GM21381 (cell line): ENCODE measurements around the gene NRTN.

Source experiments
- ATAC-seq: cut with Tn5 transposase; IDR thresholded peaks from one replicate; pipeline ENCODE4 v1.9.1; 2021; ENCODE audit warnings: mild to moderate bottlenecking, moderate library complexity; ENCODE audit not compliant: unreplicated experiment

NRTN gene

GRCh38 chr19:5789886-5790558, 14.8 kb upstream of the NRTN start:
- no peak for ATAC-seq

GRCh38 chr19:5790559-5791520, 14.0 kb upstream of the NRTN start, which contains the start of gene DUS3L:
DUS3L (minus strand) TSS chr19:5791163; CDS start chr19:5791141, 22 bp downstream.
- ATAC-seq, result peak; percentile 85

GRCh38 chr19:5792224-5792623, 12.6 kb upstream of the NRTN start:
- ATAC-seq, result no peak

- ATAC-seq, result no peak
Observed at GRCh38 chr19:5793188-5793587, 11.7 kb upstream of the NRTN start.

GRCh38 chr19:5795382-5795919, 9.4 kb upstream of the NRTN start:
- ATAC-seq, result no peak

GRCh38 chr19:5798244-5798643, 6.6 kb upstream of the NRTN start:
- no peak for ATAC-seq

- no peak for ATAC-seq
Observed at GRCh38 chr19:5799247-5800241, 5.3 kb upstream of the NRTN start.

GRCh38 chr19:5800361-5801270, 4.3 kb upstream of the NRTN start:
- ATAC-seq, result no peak

- ATAC-seq, result no peak
Observed at GRCh38 chr19:5801796-5802619, 2.9 kb upstream of the NRTN start.

GRCh38 chr19:5803441-5803751, 1.5 kb upstream of the NRTN start:
- no peak for ATAC-seq

GRCh38 chr19:5803752-5804515, 933 bp upstream of the NRTN start:
- ATAC-seq, result peak; percentile 83

- no peak for ATAC-seq
Observed at GRCh38 chr19:5805462-5806132, 730 bp downstream of the NRTN start.

- no peak for ATAC-seq
Observed at GRCh38 chr19:5806133-5806489, 1.2 kb downstream of the NRTN start.

- ATAC-seq, result no peak
Observed at GRCh38 chr19:5806905-5807304, 2.0 kb downstream of the NRTN start.

- no peak for ATAC-seq
Observed at GRCh38 chr19:5808120-5808816, 3.4 kb downstream of the NRTN start.

- ATAC-seq, result no peak
Observed at GRCh38 chr19:5809053-5809452, 4.2 kb downstream of the NRTN start.

- no peak for ATAC-seq
Observed at GRCh38 chr19:5809469-5809868, 4.6 kb downstream of the NRTN start.
